Motor neuron (in vitro differentiated cells): ENCODE results near the gene FGF3. TPM values are rescaled to one million over a fixed set of nuclear protein-coding genes. Genes with fewer than 3 reads are reported as not detected.

Experiments used
- ATAC-seq, 8 experiments: fragments of 200-7000 bp; cut with Tn5 transposase; replicated peaks in 6 of 8; 2 replicates each; pipeline ENCODE4 v1.8.0; 2021; ENCODE audit warnings: mild to moderate bottlenecking in 8 of 8, moderate library complexity in 8 of 8
- H3K27ac ChIP-seq, 2 donors: fragments of 250-450 bp; sonication (Bioruptor Pico); 2 replicates each; pipeline ENCODE4 v1.9.0; 2021; ENCODE audit warnings: antibody characterized with exemption in 2 of 2, mild to moderate bottlenecking in 2 of 2, moderate library complexity in 1 of 2
- H3K4me1 ChIP-seq, 2 donors: fragments of 250-450 bp; sonication (Bioruptor Pico); replicated peaks in 1 of 2; 2 replicates each; pipeline ENCODE4 v1.6.1; 2021; ENCODE audit warnings: antibody characterized with exemption in 2 of 2, mild to moderate bottlenecking in 2 of 2, moderate library complexity in 1 of 2
- H3K4me3 ChIP-seq, 5 donors: fragments of 250-450 bp; sonication (Bioruptor Pico); 2 replicates each; pipeline ENCODE4 v1.9.0; 2021; ENCODE audit warnings: antibody characterized with exemption in 5 of 5, mild to moderate bottlenecking in 5 of 5, moderate library complexity in 4 of 5
- WGBS, 10 experiments: fragments of 450-650 bp; shearing (Covaris generic); methylation state at CpG; one replicate each; pipeline ENCODE4 v1.0.0; 2022; 5-methylcytosine and 5-hydroxymethylcytosine counted together
- in situ Hi-C, 9 experiments: fragments of 400-800 bp; cut with MboI; loops; one replicate each; pipeline ENCODE4 v1.15.0; 2021; ENCODE audit warnings: low sequenced_read_pairs in 9 of 9, low pct_unique_long_range_greater_than_20kb in 2 of 9; ENCODE audit not compliant: unreplicated experiment in 9 of 9
- total RNA-seq, 8 experiments: library from RNA; unstranded; fragments of 300-600 nt; gene quantifications; 2 replicates each; pipeline versions ENCODE4 v1.2.3 to v1.2.4, GENCODE V29; 2022

Gene FGF3
- total RNA-seq, 8 experiments from 2014 or later: 0.11 to 0.57 (median 0.25) TPM; not detected in 5

GRCh38 chr11:69861901-69862300 lies 42.7 kb upstream of the FGF3 start:
- ATAC-seq: peak in 5 of 8 experiments; percentile 3 to 18 (median 12)
- 0 to 90% (median 60%) methylated on average over 1 to 6 of the region's 7 CpGs; no CpG with 5 or more reads in 3 of the 10 experiments for WGBS, 10 experiments
- in situ Hi-C loops: loop anchor here in 1 of 9 experiments (25.0 kb wide), 1 partner anchor 150 kb away; the partner anchor contains the start of gene FGF19

GRCh38 chr11:69860796-69861445 lies 41.7 kb upstream of the FGF3 start:
- ATAC-seq: no peak
- no peak overlapping the region for H3K27ac ChIP-seq
- H3K4me3 ChIP-seq: no peak overlapping the region
- 0 to 100% (median 85%) methylated on average over 1 to 7 of the region's 9 CpGs; no CpG with 5 or more reads in 7 of the 10 experiments for WGBS, 10 experiments
- H3K4me1 ChIP-seq: peaks cover 18 to 32% of the 10 kb centered on the region in 2 donors
- in situ Hi-C loops: loop anchor here in 1 of 9 experiments (25.0 kb wide), 1 partner anchor 149 kb away; the partner anchor contains the start of gene FGF19

More at GRCh38 chr11:69861901-69862300, 42.7 kb upstream of the FGF3 start:
- H3K27ac ChIP-seq: no peak overlapping the region
- peaks cover 19 to 33% of the 10 kb centered on the region in 2 donors for H3K4me1 ChIP-seq
- H3K4me3 ChIP-seq: no peak overlapping the region

- no peak for ATAC-seq
- Histone ChIP-seq H3K4me3 (no peak overlapping the region), H3K27ac (no peak overlapping the region), H3K4me1 (peaks cover 18 to 32% of the 10 kb centered on the region in 2 donors)
- in situ Hi-C loops: loop anchor here in 1 of 9 experiments (25.0 kb wide), 1 partner anchor 148 kb away; the partner anchor contains the start of gene FGF19
- 0 to 100% (median 64%) methylated on average over 1 to 5 of the region's 5 CpGs; no CpG with 5 or more reads in 2 of the 10 experiments for WGBS, 10 experiments
Observed at GRCh38 chr11:69860244-69860643, 41.0 kb upstream of the FGF3 start.

GRCh38 chr11:69859275-69859934 lies 40.2 kb upstream of the FGF3 start:
- Histone ChIP-seq H3K4me3 (no peak overlapping the region), H3K27ac (no peak overlapping the region), H3K4me1 (peaks cover 14 to 29% of the 10 kb centered on the region in 2 donors)
- ATAC-seq: no peak
- in situ Hi-C loops: loop anchor here in 1 of 9 experiments (25.0 kb wide), 1 partner anchor 147 kb away; the partner anchor contains the start of gene FGF19
- WGBS, 10 experiments: 0 to 100% (median 91%) methylated on average over 1 to 12 of the region's 12 CpGs; no CpG with 5 or more reads in 1 of the 10 experiments

GRCh38 chr11:69855421-69855820 lies 36.2 kb upstream of the FGF3 start:
- WGBS, 10 experiments: 54 to 100% (median 86%) methylated on average over 1 to 3 of the region's 3 CpGs
- ATAC-seq: no peak
- Histone ChIP-seq H3K4me3 (no peak overlapping the region), H3K27ac (no peak overlapping the region), H3K4me1 (no peaks in the 10 kb centered on the region)
- in situ Hi-C loops: loop anchor here in 1 of 9 experiments (25.0 kb wide), 1 partner anchor 143 kb away; the partner anchor contains the start of gene FGF19

- ATAC-seq: peak in 1 of 8 experiments; percentile 54
- in situ Hi-C loops: loop anchor here in 1 of 9 experiments (25.0 kb wide), 1 partner anchor 142 kb away; the partner anchor contains the start of gene FGF19
- no peak overlapping the region for H3K27ac ChIP-seq
- no peaks in the 10 kb centered on the region for H3K4me1 ChIP-seq
- no peak overlapping the region for H3K4me3 ChIP-seq
- 0 to 94% (median 34%) methylated on average over 1 to 2 of the region's 2 CpGs; no CpG with 5 or more reads in 3 of the 10 experiments for WGBS, 10 experiments
Observed at GRCh38 chr11:69854713-69855112, 35.5 kb upstream of the FGF3 start.

- Histone ChIP-seq H3K4me1 (no peaks in the 10 kb centered on the region), H3K4me3 (no peak overlapping the region), H3K27ac (no peak overlapping the region)
- WGBS, 10 experiments: 25 to 80% (median 50%) methylated on average over 1 to 2 of the region's 2 CpGs; no CpG with 5 or more reads in 7 of the 10 experiments
- in situ Hi-C loops: loop anchor here in 1 of 9 experiments (25.0 kb wide), 1 partner anchor 140 kb away; the partner anchor contains the start of gene FGF19
- ATAC-seq: no peak
Observed at GRCh38 chr11:69852056-69852455, 32.8 kb upstream of the FGF3 start.

GRCh38 chr11:69848201-69848600 lies 29.0 kb upstream of the FGF3 start:
- peaks cover 0 to 3% of the 10 kb centered on the region in 2 donors for H3K4me1 ChIP-seq
- in situ Hi-C loops: no loop called here

GRCh38 chr11:69844396-69844795 lies 25.2 kb upstream of the FGF3 start:
- 58 to 100% (median 93%) methylated on average over 3 to 6 of the region's 6 CpGs for WGBS, 10 experiments
- Histone ChIP-seq H3K27ac (no peak overlapping the region), H3K4me1 (peaks cover 4 to 11% of the 10 kb centered on the region in 2 donors), H3K4me3 (no peak overlapping the region)
- ATAC-seq: no peak
- in situ Hi-C loops: no loop called here

More at GRCh38 chr11:69848201-69848600, 29.0 kb upstream of the FGF3 start:
- ATAC-seq: no peak
- no peak overlapping the region for H3K4me3 ChIP-seq
- H3K27ac ChIP-seq: no peak overlapping the region

GRCh38 chr11:69843529-69843921 lies 24.3 kb upstream of the FGF3 start:
- Histone ChIP-seq H3K27ac (no peak overlapping the region), H3K4me1 (peaks cover 4 to 11% of the 10 kb centered on the region in 2 donors), H3K4me3 (no peak overlapping the region)
- WGBS, 10 experiments: 0 to 20% methylated on average over 1 of the region's 1 CpG; no CpG with 5 or more reads in 8 of the 10 experiments
- ATAC-seq: no peak
- in situ Hi-C loops: no loop called here

- in situ Hi-C loops: no loop called here
- 0 to 55% (median 30%) methylated on average over 1 to 4 of the region's 7 CpGs; no CpG with 5 or more reads in 6 of the 10 experiments for WGBS, 10 experiments
- ATAC-seq: peak in 2 of 8 experiments; percentile 29 to 50
Observed at GRCh38 chr11:69842746-69843528, 23.7 kb upstream of the FGF3 start.

GRCh38 chr11:69841859-69842698 lies 22.9 kb upstream of the FGF3 start:
- H3K27ac ChIP-seq: no peak overlapping the region
- ATAC-seq: peak in 2 of 8 experiments; percentile 21 to 24
- WGBS, 10 experiments: 8 to 78% (median 52%) methylated on average over 4 to 11 of the region's 13 CpGs; no CpG with 5 or more reads in 2 of the 10 experiments
- peaks cover 4 to 11% of the 10 kb centered on the region in 2 donors for H3K4me1 ChIP-seq
- H3K4me3 ChIP-seq: no peak overlapping the region
- in situ Hi-C loops: no loop called here

More at GRCh38 chr11:69842746-69843528, 23.7 kb upstream of the FGF3 start:
- no peak overlapping the region for H3K4me3 ChIP-seq
- no peak overlapping the region for H3K27ac ChIP-seq
- peaks cover 4 to 11% of the 10 kb centered on the region in 2 donors for H3K4me1 ChIP-seq
